HL-60 (cell line): ENCODE data around the gene STK24.

Source experiments
- DNase-seq, 2 experiments: peaks; one replicate each; pipeline ENCODE4 v3.0.0-alpha.2; 2010 to 2020; ENCODE audit warnings: low read depth in 1 of 2, low spot score in 1 of 2
- H3K27ac ChIP-seq: fragments of 250-450 bp; sonication (Bioruptor Pico); replicated peaks from 2 replicates; pipeline ENCODE4 v1.5.1; 2020; ENCODE audit warnings: mild to moderate bottlenecking, moderate library complexity
- H3K27me3 ChIP-seq: fragments of 250-450 bp; sonication (Bioruptor Pico); 2 replicates; pipeline ENCODE4 v1.5.1; 2021; ENCODE audit warnings: mild to moderate bottlenecking, moderate library complexity; ENCODE audit not compliant: insufficient read depth, poor library complexity, severe bottlenecking
- H3K4me3 ChIP-seq: replicated peaks from 2 replicates; pipeline ENCODE4 v1.5.1; 2011; ENCODE audit warnings: mild to moderate bottlenecking, control low read depth, low read length; ENCODE audit not compliant: insufficient read depth
- GABPA ChIP-seq: IDR thresholded peaks from 2 replicates; pipeline ENCODE4 v1.6.1; 2012; ENCODE audit warnings: low read depth
- POLR2AphosphoS5 ChIP-seq: IDR thresholded peaks from 2 replicates; pipeline ENCODE4 v1.6.1; 2012; ENCODE audit warnings: low read depth
- SPI1 ChIP-seq: IDR thresholded peaks from 2 replicates; pipeline ENCODE4 v1.6.1; 2012; ENCODE audit warnings: low read depth, mild to moderate bottlenecking, borderline replicate concordance
- TF ChIP-seq, protein P1 (sequence below): IDR thresholded peaks from 2 replicates; pipeline ENCODE4 v1.6.1; 2012; ENCODE audit warnings: low read depth; ENCODE audit not compliant: insufficient replicate concordance
- TF ChIP-seq, protein P2 (sequence below): IDR thresholded peaks from one replicate; pipeline ENCODE4 v1.5.1; 2011; ENCODE audit warnings: low read length, control low read depth, inconsistent platforms; ENCODE audit not compliant: insufficient read depth

STK24 gene

DNA sequence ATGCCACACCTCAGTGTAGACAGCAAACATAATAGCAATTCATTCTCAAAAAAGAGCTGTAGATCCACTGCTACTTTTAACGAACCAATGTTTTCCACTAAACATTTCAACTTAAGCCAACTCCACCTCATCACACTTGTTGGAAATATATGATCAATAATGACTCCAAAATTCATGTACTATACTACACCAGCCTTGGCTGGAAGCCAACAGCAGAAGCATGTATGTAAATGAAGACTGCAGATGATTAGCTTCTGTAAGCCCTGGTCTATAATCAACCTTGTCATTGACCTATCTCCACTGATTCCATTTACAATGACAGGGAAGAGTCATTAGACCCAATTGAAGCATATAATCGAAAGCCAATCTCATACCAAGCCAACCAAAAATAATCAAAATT lies 71.7 kb downstream of the STK24 start:
- DNase-seq, result no peak
- TF ChIP-seq, protein P1, sequence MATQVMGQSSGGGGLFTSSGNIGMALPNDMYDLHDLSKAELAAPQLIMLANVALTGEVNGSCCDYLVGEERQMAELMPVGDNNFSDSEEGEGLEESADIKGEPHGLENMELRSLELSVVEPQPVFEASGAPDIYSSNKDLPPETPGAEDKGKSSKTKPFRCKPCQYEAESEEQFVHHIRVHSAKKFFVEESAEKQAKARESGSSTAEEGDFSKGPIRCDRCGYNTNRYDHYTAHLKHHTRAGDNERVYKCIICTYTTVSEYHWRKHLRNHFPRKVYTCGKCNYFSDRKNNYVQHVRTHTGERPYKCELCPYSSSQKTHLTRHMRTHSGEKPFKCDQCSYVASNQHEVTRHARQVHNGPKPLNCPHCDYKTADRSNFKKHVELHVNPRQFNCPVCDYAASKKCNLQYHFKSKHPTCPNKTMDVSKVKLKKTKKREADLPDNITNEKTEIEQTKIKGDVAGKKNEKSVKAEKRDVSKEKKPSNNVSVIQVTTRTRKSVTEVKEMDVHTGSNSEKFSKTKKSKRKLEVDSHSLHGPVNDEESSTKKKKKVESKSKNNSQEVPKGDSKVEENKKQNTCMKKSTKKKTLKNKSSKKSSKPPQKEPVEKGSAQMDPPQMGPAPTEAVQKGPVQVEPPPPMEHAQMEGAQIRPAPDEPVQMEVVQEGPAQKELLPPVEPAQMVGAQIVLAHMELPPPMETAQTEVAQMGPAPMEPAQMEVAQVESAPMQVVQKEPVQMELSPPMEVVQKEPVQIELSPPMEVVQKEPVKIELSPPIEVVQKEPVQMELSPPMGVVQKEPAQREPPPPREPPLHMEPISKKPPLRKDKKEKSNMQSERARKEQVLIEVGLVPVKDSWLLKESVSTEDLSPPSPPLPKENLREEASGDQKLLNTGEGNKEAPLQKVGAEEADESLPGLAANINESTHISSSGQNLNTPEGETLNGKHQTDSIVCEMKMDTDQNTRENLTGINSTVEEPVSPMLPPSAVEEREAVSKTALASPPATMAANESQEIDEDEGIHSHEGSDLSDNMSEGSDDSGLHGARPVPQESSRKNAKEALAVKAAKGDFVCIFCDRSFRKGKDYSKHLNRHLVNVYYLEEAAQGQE, result no peak
- TF ChIP-seq, protein P2, sequence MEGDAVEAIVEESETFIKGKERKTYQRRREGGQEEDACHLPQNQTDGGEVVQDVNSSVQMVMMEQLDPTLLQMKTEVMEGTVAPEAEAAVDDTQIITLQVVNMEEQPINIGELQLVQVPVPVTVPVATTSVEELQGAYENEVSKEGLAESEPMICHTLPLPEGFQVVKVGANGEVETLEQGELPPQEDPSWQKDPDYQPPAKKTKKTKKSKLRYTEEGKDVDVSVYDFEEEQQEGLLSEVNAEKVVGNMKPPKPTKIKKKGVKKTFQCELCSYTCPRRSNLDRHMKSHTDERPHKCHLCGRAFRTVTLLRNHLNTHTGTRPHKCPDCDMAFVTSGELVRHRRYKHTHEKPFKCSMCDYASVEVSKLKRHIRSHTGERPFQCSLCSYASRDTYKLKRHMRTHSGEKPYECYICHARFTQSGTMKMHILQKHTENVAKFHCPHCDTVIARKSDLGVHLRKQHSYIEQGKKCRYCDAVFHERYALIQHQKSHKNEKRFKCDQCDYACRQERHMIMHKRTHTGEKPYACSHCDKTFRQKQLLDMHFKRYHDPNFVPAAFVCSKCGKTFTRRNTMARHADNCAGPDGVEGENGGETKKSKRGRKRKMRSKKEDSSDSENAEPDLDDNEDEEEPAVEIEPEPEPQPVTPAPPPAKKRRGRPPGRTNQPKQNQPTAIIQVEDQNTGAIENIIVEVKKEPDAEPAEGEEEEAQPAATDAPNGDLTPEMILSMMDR, result no peak
- no peak for TF ChIP-seq POLR2AphosphoS5
- TF ChIP-seq SPI1, result no peak
- TF ChIP-seq GABPA, result no peak
- H3K4me3 ChIP-seq, result no peak overlapping the region
- no peak overlapping the region for H3K27ac ChIP-seq
- H3K27me3 ChIP-seq, result no peaks in the 10 kb centered on the region

DNA sequence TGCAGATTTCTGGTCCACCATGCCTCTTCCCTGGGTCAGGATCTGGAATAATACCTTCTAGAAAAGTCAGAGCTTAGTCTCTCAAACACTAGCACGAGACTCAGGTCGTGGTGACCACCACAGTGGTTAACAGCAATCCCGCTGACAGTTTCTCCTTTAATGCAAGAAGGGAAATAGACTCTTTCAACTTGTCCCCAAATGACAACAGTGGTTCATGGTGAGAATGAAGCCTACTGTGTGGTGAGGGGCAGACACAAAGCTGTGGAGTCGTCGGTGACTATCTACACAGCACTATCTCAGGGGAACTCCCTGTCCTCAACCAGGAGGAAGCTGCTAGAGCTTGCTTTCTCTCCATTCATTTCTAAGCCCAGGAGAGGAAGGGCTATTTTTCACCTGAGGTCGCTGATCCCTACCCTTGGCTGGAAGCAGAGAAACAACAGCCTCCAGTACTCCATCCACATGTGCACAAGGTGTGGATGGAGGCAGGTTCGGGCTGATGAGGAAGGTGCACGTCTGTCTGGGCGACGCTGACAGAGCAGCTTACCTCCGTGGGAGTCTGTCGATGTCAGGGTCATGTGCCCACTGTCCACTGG lies 72.4 kb downstream of the STK24 start:
- H3K27me3 ChIP-seq, result no peaks in the 10 kb centered on the region
- DNase-seq, result no peak
- H3K4me3 ChIP-seq, result no peak overlapping the region
- TF ChIP-seq POLR2AphosphoS5, result no peak
- TF ChIP-seq, protein P2, result no peak
- no peak for TF ChIP-seq SPI1
- TF ChIP-seq, protein P1, result no peak
- no peak overlapping the region for H3K27ac ChIP-seq

DNA sequence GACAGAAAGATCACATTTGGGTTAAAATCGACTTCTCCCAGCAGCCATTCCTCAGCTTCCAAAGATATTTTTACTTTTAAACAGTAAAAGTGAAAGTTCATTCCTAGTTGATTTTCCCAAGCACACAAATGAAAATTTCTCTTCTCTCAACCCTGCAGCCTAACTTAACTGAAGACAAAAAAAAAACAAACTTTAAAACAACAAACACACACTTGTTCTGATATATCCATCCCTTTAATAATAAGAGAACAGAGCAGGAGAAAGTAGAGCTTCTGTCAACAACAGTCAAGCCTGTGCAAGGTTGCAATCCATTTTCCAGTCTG lies 72.9 kb downstream of the STK24 start:
- Histone ChIP-seq H3K27me3 (no peaks in the 10 kb centered on the region), H3K4me3 (no peak overlapping the region), H3K27ac (no peak overlapping the region)
- DNase-seq, result no peak
- no peak for TF ChIP-seq SPI1
- TF ChIP-seq GABPA, result no peak
- no peak for TF ChIP-seq POLR2AphosphoS5
- TF ChIP-seq, protein P2, result no peak
- TF ChIP-seq, protein P1, result no peak
